HepG2 (cell line): ENCODE measurements around the gene CES5A. TPM values are rescaled to one million over a fixed set of nuclear protein-coding genes. Genes with fewer than 3 reads are reported as not detected.

Source experiments
- ATAC-seq: fragments of 200-7000 bp; cut with Tn5 transposase; 3 replicates; pipeline ENCODE4 v1.9.1; 2020; ENCODE audit warnings: mild to moderate bottlenecking, moderate library complexity
- BruUV-seq: library from RNA; stranded (reverse); fragments of 400-500 nt; replicated peaks from 2 replicates; lab custom pipeline; 2021; lab: Mats Ljungman, UMichigan
- CTCF ChIA-PET: fragments of 300-600 bp; formaldehyde crosslinking; extraction: SDS; loops from one replicate; lab custom pipeline; 2021; ENCODE audit warnings: low total read pairs, inconsistent platforms, low intra/inter-chr PET ratio; lab: Yijun Ruan, JAX
- POLR2A ChIA-PET: fragments of 350-600 bp; sonication (Branson Sonifier 250); formaldehyde crosslinking; loops from one replicate; lab custom pipeline; 2020; ENCODE audit warnings: antibody characterized with exemption, inconsistent platforms; lab: Yijun Ruan, JAX
- DNase-seq: peaks from one replicate; pipeline ENCODE4 v3.0.0-alpha.2; 2015; ENCODE audit warnings: low spot score
- FAIRE-seq: peaks from 3 replicates; lab custom pipeline; 2011; peaks lifted over from hg19 to GRCh38; lab: Jason Lieb, UNC
- H2AFZ ChIP-seq: one replicate; pipeline ENCODE4 v1.6.1; 2011; ENCODE audit warnings: low read length, inconsistent platforms
- H3K27ac ChIP-seq: fragments of 300-600 bp; 3 replicates; pipeline ENCODE4 v1.8.0; 2011; ENCODE audit warnings: mixed run types, mild to moderate bottlenecking, mixed read lengths, low read length, inconsistent platforms; ENCODE audit not compliant: insufficient read depth; ENCODE audit errors: extremely low read length
- H3K27me3 ChIP-seq, 2 experiments: fragments of 200-600 bp in 1 of 2; 2 replicates in 1 of 2; 3 replicates in 1 of 2; pipeline versions ENCODE4 v1.6.0 to v1.8.0; 2011; ENCODE audit warnings: low read length in 2 of 2, mild to moderate bottlenecking in 2 of 2, moderate library complexity in 2 of 2, inconsistent platforms in 1 of 2; ENCODE audit not compliant: insufficient read depth in 2 of 2, control insufficient read depth in 1 of 2
- H3K36me3 ChIP-seq, 2 experiments: fragments of 200-600 bp in 1 of 2; replicated peaks in 1 of 2; 2 replicates in 1 of 2; 3 replicates in 1 of 2; pipeline versions ENCODE4 v1.5.1 to v1.8.0; 2011; ENCODE audit warnings: low read length in 2 of 2, inconsistent platforms in 1 of 2; ENCODE audit not compliant: insufficient read depth in 2 of 2, control insufficient read depth in 1 of 2
- H3K4me1 ChIP-seq: 2 replicates; pipeline ENCODE4 v1.5.1; 2012; ENCODE audit warnings: low read length, inconsistent platforms; ENCODE audit not compliant: insufficient read depth
- H3K4me2 ChIP-seq: 2 replicates; pipeline ENCODE4 v1.6.0; 2011; ENCODE audit warnings: low read depth, low read length, inconsistent platforms
- H3K4me3 ChIP-seq, 3 experiments: fragments of 200-600 bp in 1 of 3; sonication (generic), shearing (Covaris generic) in 1 of 3; replicated peaks in 1 of 3; 2 replicates each; pipeline ENCODE4 v1.5.1; 2011 to 2016; ENCODE audit warnings: low read length in 3 of 3, inconsistent platforms in 2 of 3, low read depth in 2 of 3, mild to moderate bottlenecking in 2 of 3, control low read depth in 1 of 3, mixed read lengths in 1 of 3; ENCODE audit not compliant: insufficient read depth in 1 of 3
- H3K79me2 ChIP-seq: one replicate; pipeline ENCODE4 v1.6.1; 2011; ENCODE audit warnings: low read length, inconsistent platforms; ENCODE audit not compliant: insufficient read depth
- H3K9ac ChIP-seq: 2 replicates; pipeline ENCODE4 v1.6.0; 2011; ENCODE audit warnings: mild to moderate bottlenecking, low read depth, low read length, inconsistent platforms; ENCODE audit not compliant: insufficient read depth
- H3K9me3 ChIP-seq: 2 replicates; pipeline ENCODE4 v1.5.1; 2012; ENCODE audit warnings: mild to moderate bottlenecking, low read length
- H4K20me1 ChIP-seq: 2 replicates; pipeline ENCODE4 v1.6.0; 2011; ENCODE audit warnings: inconsistent platforms, mild to moderate bottlenecking, low read length, moderate library complexity; ENCODE audit not compliant: insufficient read depth
- AKAP8 ChIP-seq: sonication (generic); formaldehyde crosslinking; IDR thresholded peaks from 2 replicates; pipeline ENCODE4 v1.5.1; 2020; ENCODE audit warnings: mild to moderate bottlenecking, missing genetic modification reagents
- FOXK1 ChIP-seq: sonication (generic); formaldehyde crosslinking; IDR thresholded peaks from 2 replicates; pipeline ENCODE4 v1.4.0; 2020; ENCODE audit warnings: low read depth, missing genetic modification reagents, borderline replicate concordance
- HOXA5 ChIP-seq: sonication (generic); formaldehyde crosslinking; IDR thresholded peaks from 2 replicates; pipeline ENCODE4 v1.4.0; 2020; ENCODE audit warnings: missing genetic modification reagents
- SMARCE1 ChIP-seq: fragments of 450-650 bp; IDR thresholded peaks from 2 replicates; pipeline ENCODE4 v1.6.1; 2017; ENCODE audit warnings: borderline replicate concordance
- YEATS4 ChIP-seq: sonication (generic); formaldehyde crosslinking; IDR thresholded peaks from 2 replicates; pipeline ENCODE4 v1.4.0; 2020; ENCODE audit warnings: missing genetic modification reagents, borderline replicate concordance
- ZBTB25 ChIP-seq: IDR thresholded peaks from 2 replicates; pipeline ENCODE4 v1.6.1; 2018; ENCODE audit warnings: missing genetic modification reagents
- ZBTB33 ChIP-seq: sonication (generic); formaldehyde crosslinking; IDR thresholded peaks from 2 replicates; pipeline ENCODE4 v1.4.0; 2020; ENCODE audit warnings: missing genetic modification reagents
- ZBTB38 ChIP-seq: sonication (generic); formaldehyde crosslinking; IDR thresholded peaks from 2 replicates; pipeline ENCODE4 v1.5.1; 2020; ENCODE audit warnings: mild to moderate bottlenecking, missing genetic modification reagents
- ZNF230 ChIP-seq: sonication (generic); formaldehyde crosslinking; IDR thresholded peaks from 2 replicates; pipeline ENCODE4 v1.4.0; 2020; ENCODE audit warnings: mild to moderate bottlenecking, missing genetic modification reagents
- ZNF644 ChIP-seq: IDR thresholded peaks from 2 replicates; pipeline ENCODE4 v1.6.1; 2016; ENCODE audit warnings: low read depth
- ZNF776 ChIP-seq: sonication (generic); formaldehyde crosslinking; IDR thresholded peaks from 2 replicates; pipeline ENCODE4 v1.4.0; 2020; ENCODE audit warnings: mild to moderate bottlenecking, missing genetic modification reagents
- WGBS: methylation state at CpG from one replicate; pipeline ENCODE4 v1.1.6; 2017; ENCODE audit warnings: low lambda C conversion rate; 5-methylcytosine and 5-hydroxymethylcytosine counted together
- in situ Hi-C: cut with HindIII; loops from 2 replicates; pipeline ENCODE4 v1.10.0; 2017; ENCODE audit warnings: low pct_unique_long_range_greater_than_20kb; ENCODE audit not compliant: extremely low pct_ligation_motif_present
- intact Hi-C: fragments of 100-400 bp; cut with micrococcal nuclease; formaldehyde crosslinking; loops from one replicate; pipeline ENCODE4 v1.10.0; 2022; ENCODE audit not compliant: unreplicated experiment
- polyA plus RNA-seq, 8 experiments: library from polyadenylated mRNA; depleted of rRNA in 3 of 8; stranded (reverse) in 7 of 8; unstranded in 1 of 8; fragments of >200 nt; fragmentation: Illumina TruSeq in 4 of 8; extraction: Trizol in 4 of 8; gene quantifications; 2 replicates each; pipeline versions ENCODE4 v1.2.1 to v1.2.3, GENCODE V29; 2011 to 2016; ENCODE audit warnings: low read depth in 4 of 8, missing spikeins in 1 of 8, mixed read lengths in 1 of 8; ENCODE audit not compliant: insufficient read depth in 1 of 8
- total RNA-seq, 5 experiments: library from RNA; depleted of rRNA; stranded (reverse); fragments of >200 nt; fragmentation: Illumina TruSeq; extraction: Trizol; gene quantifications; 2 replicates each; pipeline ENCODE4 v1.2.3, GENCODE V29; 2016; ENCODE audit warnings: low read depth in 1 of 5

CES5A gene
- total and polyA plus RNA-seq, 2 of the 13 experiments (the other 11 are each of a cell fraction or from before 2014, with no cell fraction given), result not detected

DNA sequence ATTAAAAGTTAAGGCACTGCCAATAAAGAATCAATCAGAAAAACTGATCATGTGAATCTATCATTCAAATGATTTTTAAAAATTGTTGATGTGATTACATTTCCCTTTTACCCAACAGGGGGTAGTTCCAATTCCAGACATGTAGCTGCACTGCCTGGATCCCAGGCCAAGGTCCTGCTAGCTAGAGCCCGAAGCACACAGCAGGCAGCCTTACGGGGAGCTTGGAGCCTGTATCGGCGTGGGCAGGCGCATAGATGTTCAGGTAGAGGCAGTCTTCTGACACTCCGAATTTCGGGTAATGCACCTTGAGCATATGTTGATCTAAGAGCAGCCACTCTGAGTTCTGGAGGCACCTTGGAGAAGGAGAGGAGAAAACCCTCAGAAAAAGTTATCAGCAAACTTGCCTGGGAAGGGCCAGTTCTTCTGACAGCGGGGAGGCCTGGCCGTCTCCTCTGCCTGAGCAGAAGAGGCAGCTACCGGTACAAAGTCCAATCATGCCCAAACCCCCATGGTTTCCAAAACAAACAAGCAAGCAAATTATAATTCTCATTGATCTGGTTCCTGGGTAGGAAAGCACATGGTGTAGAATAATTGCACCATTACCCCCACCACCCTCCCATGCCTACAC is 3.6 kb downstream of the CES5A start (continued):
- TF ChIP-seq SMARCE1 (no peak), ZNF644 (CRISPR knock-in tag) (0 out of 2 replicates have a peak, but pooled peaks have one; percentile 33), ZNF230 (CRISPR knock-in tag) (no peak), ZNF776 (CRISPR knock-in tag) (no peak)

- H3K36me3 ChIP-seq, result no peaks in the 10 kb centered on the region
- no peak overlapping the region for H3K4me2 ChIP-seq
- H3K9me3 ChIP-seq, result no peaks in the 10 kb centered on the region
- ATAC-seq (no peak), FAIRE-seq (no peak), DNase-seq (no peak)
- H3K9ac ChIP-seq, result no peak overlapping the region
- TF ChIP-seq HOXA5, result no peak
- TF ChIP-seq ZBTB25 (CRISPR knock-in tag), result no peak
- TF ChIP-seq AKAP8 (CRISPR knock-in tag), result no peak
- no peak for TF ChIP-seq YEATS4 (CRISPR knock-in tag)
- no peak for TF ChIP-seq FOXK1 (CRISPR knock-in tag)
- no peak for TF ChIP-seq ZBTB33
- TF ChIP-seq ZBTB38 (CRISPR knock-in tag), result no peak
- H3K4me3 ChIP-seq, result no peak overlapping the region
- no peak overlapping the region for H3K27ac ChIP-seq
- CTCF ChIA-PET, result no interaction called here
- no peaks in the 10 kb centered on the region for H4K20me1 ChIP-seq
- POLR2A ChIA-PET, result no interaction called here
- 37% methylated on average over 7 of the region's 7 CpGs for WGBS
- no TSS peak for BruUV-seq
- H3K4me1 ChIP-seq, result peaks cover 16% of the 10 kb centered on the region
- H3K27me3 ChIP-seq, result peaks cover 0 to 2% of the 10 kb centered on the region in 2 experiments; a peak in 1 of 5 replicates
- in situ Hi-C loops (no loop called here), intact Hi-C loops (no loop called here)
- no peaks in the 10 kb centered on the region for H3K79me2 ChIP-seq
- no peak overlapping the region for H2AFZ ChIP-seq
These were observed 6.2 kb downstream of the CES5A start for GRCh38 chr16:55868980-55869379.
